Skeletal muscle cell (primary cell): Measurements from ENCODE around the gene PPP1R8.
A peak's percentile ranks its signal among the peaks of the same experiment; 100 is the strongest.
"Not testable (repeated sequence)": the region's sequence is repeated elsewhere in the genome, so short reads cannot be mapped to it uniquely, and the experiment has no call there.

ENCODE experiments used
- DNase-seq: peaks from one replicate; pipeline ENCODE4 v3.0.0-alpha.2; 2010; ENCODE audit warnings: low read depth
- H3K4me3 ChIP-seq: 2 replicates; pipeline ENCODE4 v1.5.1; 2011; ENCODE audit warnings: low read depth, mild to moderate bottlenecking, control low read depth, low read length, moderate library complexity

Gene PPP1R8

DNA sequence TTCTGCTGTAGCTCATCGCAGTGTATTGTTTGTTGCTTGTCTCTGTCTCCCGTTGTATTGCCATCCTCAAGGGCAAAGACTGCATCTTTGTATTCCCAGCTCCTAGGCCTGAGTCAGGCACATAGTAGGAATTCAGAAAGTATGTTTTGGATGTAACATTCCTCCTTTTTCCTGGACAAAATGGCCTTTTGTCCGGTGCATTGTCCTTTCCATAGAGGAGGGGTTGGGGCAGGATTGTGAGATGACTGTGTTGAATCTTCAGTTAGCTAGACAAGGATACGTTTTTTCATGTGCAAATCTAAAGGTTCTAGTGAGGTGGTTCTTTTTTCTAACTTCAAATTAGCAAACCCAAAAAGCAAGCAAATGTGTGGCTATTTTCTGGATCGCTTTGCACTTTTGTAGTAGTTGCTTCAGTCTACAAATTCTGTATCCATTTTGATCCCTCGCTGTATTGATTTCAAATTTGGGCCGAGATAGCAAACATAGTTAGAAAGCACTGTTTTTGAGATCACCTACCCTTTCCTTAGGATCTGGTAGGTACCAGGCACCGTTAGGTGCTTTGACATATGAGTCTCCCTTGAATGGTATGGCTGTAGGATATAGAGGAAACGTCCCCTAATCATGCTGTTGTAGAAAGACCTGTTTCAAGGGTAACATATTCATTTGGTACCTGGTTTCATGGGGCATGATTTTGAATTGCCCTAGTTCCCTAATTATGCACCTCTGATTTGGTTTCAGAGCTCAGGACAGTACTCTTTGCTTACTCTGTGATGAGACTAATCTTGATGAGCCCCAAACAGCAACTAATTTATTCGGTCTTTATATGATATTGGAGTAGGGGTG lies 1.2 kb downstream of the PPP1R8 start:
- H3K4me3 ChIP-seq, result peak overlapping the region; percentile 91
- DNase-seq, result no peak

- H3K4me3 ChIP-seq, result no peak overlapping the region
- DNase-seq, result peak; percentile 23
Observed at GRCh38 chr1:27832762-27833161, 2.2 kb downstream of the PPP1R8 start.

DNA sequence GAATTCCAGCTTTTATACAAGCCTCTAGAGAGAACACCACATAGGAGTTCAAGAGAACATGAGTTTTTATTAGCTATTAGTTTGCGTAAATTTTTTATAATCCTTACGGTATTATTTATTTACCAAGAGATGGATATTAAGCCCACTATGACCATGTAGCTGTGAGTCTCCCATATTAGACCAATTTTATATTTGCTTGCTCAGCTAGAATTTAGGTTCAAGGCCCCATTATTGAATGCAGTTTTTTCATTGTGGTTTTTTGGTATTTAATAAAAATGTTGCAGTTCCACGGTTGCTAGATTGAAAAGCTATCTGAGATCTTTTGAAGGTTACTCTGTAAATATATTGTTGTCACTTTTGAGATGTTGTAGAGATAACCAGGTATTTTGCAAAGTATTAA lies 2.9 kb downstream of the PPP1R8 start:
- no peak for DNase-seq
- no peak overlapping the region for H3K4me3 ChIP-seq

- no peak overlapping the region for H3K4me3 ChIP-seq
- DNase-seq, result no peak
Observed at GRCh38 chr1:27835046-27835445, 4.5 kb downstream of the PPP1R8 start.

DNA sequence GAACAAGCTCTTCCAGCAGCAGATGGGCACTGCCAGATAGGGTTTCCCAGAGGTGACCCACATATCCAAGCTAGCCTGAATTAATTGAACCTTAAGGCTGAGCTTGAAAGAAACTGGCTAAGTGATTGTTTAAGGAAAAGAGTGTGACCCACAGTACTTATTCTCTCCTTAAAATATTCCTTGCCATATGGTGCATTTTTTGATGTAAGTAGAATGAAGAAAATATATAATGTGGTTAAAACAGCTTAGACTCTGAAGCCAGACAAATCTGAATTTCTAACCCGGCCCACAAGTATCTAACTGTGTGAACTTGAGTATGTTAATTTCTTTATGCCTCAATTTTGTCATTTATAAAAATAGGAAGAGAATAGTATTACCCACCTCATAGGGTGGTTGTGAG lies 4.9 kb downstream of the PPP1R8 start:
- no peak for DNase-seq
- H3K4me3 ChIP-seq, result no peak overlapping the region

GRCh38 chr1:27849951-27850350 lies 19.4 kb downstream of the PPP1R8 start:
- no peak overlapping the region for H3K4me3 ChIP-seq
- no peak for DNase-seq

DNA sequence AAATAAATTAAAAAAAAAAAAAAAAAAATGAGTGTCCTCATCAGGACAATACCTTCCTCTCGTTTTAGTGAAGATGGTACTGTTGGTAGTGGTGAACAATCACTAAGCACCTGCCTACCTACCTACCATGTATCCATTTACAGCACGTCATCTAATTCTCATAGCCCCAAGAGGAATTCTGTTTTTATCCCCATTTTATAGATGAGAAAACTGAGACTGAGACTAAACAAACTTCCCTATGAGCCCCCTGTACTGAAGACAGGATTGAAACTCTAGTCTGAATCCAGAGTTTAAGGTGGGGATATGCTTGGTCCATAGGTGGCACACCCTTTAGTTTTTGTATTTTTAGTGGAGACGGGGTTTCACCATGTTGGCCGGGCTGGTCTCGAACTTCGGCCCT lies 24.5 kb downstream of the PPP1R8 start:
- no peak for DNase-seq
- no peak overlapping the region for H3K4me3 ChIP-seq

- no peak overlapping the region for H3K4me3 ChIP-seq
- no peak for DNase-seq
Observed at GRCh38 chr1:27856561-27857343, 26.2 kb downstream of the PPP1R8 start.

DNA sequence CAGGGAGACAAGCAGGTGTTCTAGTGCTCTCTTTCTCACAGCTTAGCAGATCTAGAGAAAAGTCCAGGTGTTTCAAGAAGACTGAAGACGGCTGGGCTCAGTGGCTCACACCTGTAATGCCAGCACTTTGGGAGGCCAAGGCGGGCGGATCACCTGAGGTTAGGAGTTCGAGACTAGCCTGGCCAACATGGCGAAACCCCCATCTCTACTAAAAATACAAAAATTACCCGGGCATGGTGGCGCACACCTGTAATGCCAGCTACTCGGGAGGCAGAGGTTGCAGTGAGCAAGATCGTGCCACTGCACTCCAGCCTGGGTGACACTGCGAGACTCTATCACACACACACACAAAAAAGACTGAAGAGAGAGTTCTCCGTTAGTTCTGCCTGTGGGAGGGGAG lies 27.0 kb downstream of the PPP1R8 start:
- H3K4me3 ChIP-seq, DNase-seq: not testable (repeated sequence)

GRCh38 chr1:27858072-27858948 lies 27.7 kb downstream of the PPP1R8 start:
- DNase-seq, result peak; percentile 63
- peak overlapping the region; percentile 19 for H3K4me3 ChIP-seq

- no peak overlapping the region for H3K4me3 ChIP-seq
- no peak for DNase-seq
Observed at GRCh38 chr1:27858949-27859576, 28.5 kb downstream of the PPP1R8 start.

- no peak for DNase-seq
Observed at GRCh38 chr1:27861436-27861835, 30.9 kb downstream of the PPP1R8 start.

DNA sequence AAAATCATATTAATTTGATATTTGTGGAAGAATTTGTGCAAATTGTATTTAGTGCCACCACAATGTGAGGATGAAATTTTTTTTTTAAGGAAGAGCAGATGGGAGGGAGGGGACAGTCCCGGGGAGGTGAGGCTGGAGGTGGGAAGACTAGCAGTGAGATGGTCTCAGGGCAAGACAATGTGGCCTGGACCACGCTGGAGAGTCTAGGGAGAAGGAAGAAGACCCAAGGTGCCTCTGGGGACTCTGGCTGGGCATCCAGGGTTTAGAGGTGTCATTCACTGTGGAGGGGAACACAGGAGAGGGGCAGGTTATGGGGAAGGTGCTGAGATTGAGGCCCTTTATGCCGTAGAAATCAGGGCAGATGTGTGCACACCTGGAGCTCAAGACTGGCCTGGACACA lies 31.4 kb downstream of the PPP1R8 start:
- no peak overlapping the region for H3K4me3 ChIP-seq
- DNase-seq, result no peak

More at GRCh38 chr1:27861436-27861835, 30.9 kb downstream of the PPP1R8 start:
- no peak overlapping the region for H3K4me3 ChIP-seq

DNA sequence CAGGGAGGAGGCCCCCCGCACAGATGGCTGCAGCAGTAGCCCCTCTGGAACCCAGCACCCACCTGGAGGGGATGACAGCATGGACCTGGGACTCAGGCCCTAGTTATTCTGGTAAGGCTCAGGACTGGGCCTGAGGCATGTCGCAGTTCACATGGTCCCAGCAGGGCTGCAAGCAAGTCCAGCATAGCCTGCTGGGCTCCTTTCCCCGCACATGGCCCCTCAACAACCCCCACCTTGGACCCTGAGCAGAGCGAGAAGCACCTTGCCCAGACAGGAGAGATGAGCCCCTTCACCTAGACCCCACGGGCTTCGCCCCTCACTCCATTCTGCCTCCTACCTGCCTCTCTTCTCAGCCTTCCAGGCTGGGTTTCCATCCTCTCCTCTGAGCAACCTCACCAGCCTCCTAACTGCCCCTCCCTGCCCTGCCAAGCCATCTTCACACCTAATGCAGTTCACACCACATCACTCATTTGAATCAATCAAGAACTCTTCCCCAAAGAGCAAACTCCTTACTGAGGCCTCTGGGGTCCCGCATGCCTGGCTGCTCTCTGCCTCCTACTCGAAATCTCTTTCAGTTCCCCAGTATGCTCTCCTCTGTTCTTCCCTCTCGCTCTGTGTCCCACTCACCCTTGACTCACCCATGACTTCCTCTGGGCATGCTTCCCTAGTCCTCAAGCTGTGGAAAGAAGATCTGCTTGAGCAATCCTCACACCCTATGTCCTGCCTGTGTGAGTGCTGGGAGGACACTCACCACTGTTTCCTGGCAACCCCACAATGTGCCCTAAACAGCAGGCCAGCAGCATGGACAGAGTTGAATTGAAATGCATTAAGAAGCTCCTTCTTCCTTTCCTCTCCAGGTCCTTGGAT lies 32.3 kb downstream of the PPP1R8 start:
- no peak overlapping the region for H3K4me3 ChIP-seq
- DNase-seq, result peak; percentile 98

DNA sequence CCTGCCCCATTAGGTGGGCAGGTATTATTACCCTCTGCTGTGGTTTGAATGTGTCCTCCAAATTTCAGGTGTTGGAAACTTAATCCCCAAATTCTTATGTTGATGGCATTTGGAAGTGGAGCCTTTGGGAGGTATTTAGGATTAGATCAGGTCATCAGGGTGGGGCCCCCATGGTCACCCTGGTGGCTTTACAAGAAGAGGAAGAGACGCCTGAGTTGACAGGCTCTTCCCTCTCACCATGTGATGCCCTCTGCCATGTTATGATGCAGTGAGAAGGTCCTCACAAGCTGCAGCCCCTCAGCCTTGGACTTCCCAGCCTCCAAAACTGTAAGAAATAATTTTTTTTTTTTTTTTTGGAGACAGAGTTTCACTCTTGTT lies 32.9 kb downstream of the PPP1R8 start:
- no peak overlapping the region for H3K4me3 ChIP-seq
- DNase-seq, result no peak

DNA sequence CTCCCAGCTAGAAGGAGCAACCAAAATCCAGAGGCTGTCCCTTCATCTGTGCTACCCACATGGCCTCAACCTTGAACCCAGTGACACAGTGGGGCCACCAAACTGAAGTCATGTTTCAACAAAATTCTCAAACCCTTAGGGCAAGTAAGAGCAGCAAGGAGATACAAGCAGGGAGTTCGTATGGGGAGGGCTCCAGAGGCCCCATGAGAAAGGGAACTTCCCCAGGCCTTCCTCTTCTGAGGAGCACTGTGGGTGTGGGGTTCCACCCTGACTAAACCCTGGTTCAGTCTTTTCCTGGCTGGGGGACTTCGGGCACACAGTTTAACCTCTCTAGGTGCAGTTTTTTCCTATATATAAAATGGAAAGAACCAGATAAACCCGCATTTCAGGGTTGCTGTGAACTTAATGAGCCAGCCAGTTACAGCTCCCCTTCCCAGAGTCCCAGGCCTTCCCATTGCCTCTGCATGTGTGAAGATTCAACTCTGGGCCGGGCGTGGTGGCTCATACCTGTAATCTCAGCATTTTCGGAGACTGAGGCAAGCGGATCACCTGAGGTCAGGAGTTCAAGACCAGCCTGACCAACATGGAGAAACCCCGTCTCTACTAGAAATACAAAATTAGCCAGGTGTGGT lies 33.8 kb downstream of the PPP1R8 start:
- no peak overlapping the region for H3K4me3 ChIP-seq
- no peak for DNase-seq

GRCh38 chr1:27865821-27866220 lies 35.2 kb downstream of the PPP1R8 start:
- DNase-seq, result no peak
- H3K4me3 ChIP-seq, result no peak overlapping the region

GRCh38 chr1:27868556-27868931 lies 38.0 kb downstream of the PPP1R8 start:
- no peak overlapping the region for H3K4me3 ChIP-seq
- DNase-seq, result no peak
